B cell (primary cell): ENCODE results near the gene SEPTIN11. TPM values are rescaled to one million over a fixed set of nuclear protein-coding genes. Genes with fewer than 3 reads are reported as not detected.

Experiments
- ATAC-seq: fragments of 200-7000 bp; cut with Tn5 transposase; one replicate; pipeline ENCODE4 v1.10.0; 2021; ENCODE audit warnings: low read depth, mild to moderate bottlenecking, moderate number of reproducible peaks, moderate library complexity
- CTCF ChIA-PET: fragments of 350-600 bp; sonication (Branson Sonifier 250); formaldehyde crosslinking; loops from one replicate; lab custom pipeline; 2021; ENCODE audit warnings: antibody characterized with exemption, inconsistent platforms; lab: Charles Lee
- POLR2A ChIA-PET: fragments of 350-600 bp; sonication (Branson Sonifier 250); formaldehyde crosslinking; loops from one replicate; lab custom pipeline; 2021; ENCODE audit warnings: antibody characterized with exemption; lab: Charles Lee
- DNase-seq: peaks from one replicate; pipeline ENCODE4 v3.0.0; 2013
- H2AFZ ChIP-seq: 2 replicates; pipeline ENCODE4 v1.6.1; 2012; ENCODE audit warnings: mild to moderate bottlenecking, low read depth, low read length; ENCODE audit not compliant: insufficient read depth, poor library complexity, severe bottlenecking
- H3K27ac ChIP-seq, 2 donors: 1 replicate in 1 of 2; 2 replicates in 1 of 2; pipeline ENCODE4 v1.5.1; 2012 to 2013; ENCODE audit warnings: low read length in 2 of 2, mild to moderate bottlenecking in 2 of 2, moderate library complexity in 1 of 2
- H3K27me3 ChIP-seq, 4 experiments: fragments of 200-600 bp in 1 of 4; sonication (generic) in 1 of 4; replicated peaks in 1 of 4; 1 replicate in 2 of 4; 2 replicates in 2 of 4; pipeline versions ENCODE4 v1.6.1 to v1.7.0; 2013 to 2016; ENCODE audit warnings: low read length in 3 of 4, mild to moderate bottlenecking in 2 of 4, mixed read lengths in 1 of 4, moderate library complexity in 1 of 4; ENCODE audit not compliant: insufficient read depth in 4 of 4, control insufficient read depth in 3 of 4; ENCODE audit errors: control extremely low read depth in 1 of 4
- H3K36me3 ChIP-seq, 2 experiments: replicated peaks in 1 of 2; 1 replicate in 1 of 2; 2 replicates in 1 of 2; pipeline versions ENCODE4 v1.6.1 to v1.7.1; 2013; ENCODE audit warnings: low read length in 1 of 2; ENCODE audit not compliant: insufficient read depth in 2 of 2, control insufficient read depth in 1 of 2; ENCODE audit errors: control extremely low read depth in 1 of 2, extremely low read depth in 1 of 2
- H3K4me1 ChIP-seq, 2 donors: fragments of 200-600 bp in 1 of 2; sonication (generic) in 1 of 2; 1 replicate in 1 of 2; 2 replicates in 1 of 2; pipeline versions ENCODE4 v1.5.1 to v1.6.1; 2013 to 2017; ENCODE audit warnings: low read length in 2 of 2; ENCODE audit not compliant: control insufficient read depth in 2 of 2, insufficient read depth in 2 of 2
- H3K4me2 ChIP-seq: replicated peaks from 2 replicates; pipeline ENCODE3; 2012; ENCODE audit warnings: mild to moderate bottlenecking, low read depth, low read length; ENCODE audit not compliant: poor library complexity, severe bottlenecking
- H3K4me3 ChIP-seq, 5 experiments: fragments of 200-600 bp in 1 of 5; sonication (generic) in 1 of 5; 1 replicate in 3 of 5; 2 replicates in 2 of 5; pipeline versions ENCODE4 v1.5.1 to v1.7.0; 2011 to 2016; ENCODE audit warnings: low read length in 4 of 5, mild to moderate bottlenecking in 4 of 5, low read depth in 2 of 5, control low read depth in 1 of 5, moderate library complexity in 1 of 5; ENCODE audit not compliant: insufficient read depth in 1 of 5; ENCODE audit errors: control extremely low read depth in 1 of 5, extremely low read depth in 1 of 5
- H3K79me2 ChIP-seq: fragments of 200-600 bp; sonication (generic); one replicate; pipeline ENCODE4 v1.6.0; 2016; ENCODE audit warnings: low read length; ENCODE audit not compliant: control insufficient read depth, insufficient read depth
- H3K9ac ChIP-seq: fragments of 200-600 bp; sonication (generic); 2 replicates; pipeline ENCODE4 v1.6.1; 2017; ENCODE audit warnings: mild to moderate bottlenecking, low read length, moderate library complexity
- H3K9me3 ChIP-seq, 3 donors: one replicate each; pipeline versions ENCODE4 v1.6.1 to v1.7.1; 2013; ENCODE audit warnings: low read length in 2 of 3; ENCODE audit not compliant: control insufficient read depth in 2 of 3, insufficient read depth in 1 of 3; ENCODE audit errors: control extremely low read depth in 1 of 3
- H4K20me1 ChIP-seq: 2 replicates; pipeline ENCODE4 v1.6.0; 2012; ENCODE audit warnings: mild to moderate bottlenecking, low read length; ENCODE audit not compliant: insufficient read depth, control insufficient read depth, poor library complexity, severe bottlenecking
- H3K27ac Mint-ChIP-seq: one replicate; pipeline ENCODE4 v1.8.0; 2021; ENCODE audit warnings: mixed read lengths
- H3K27me3 Mint-ChIP-seq: one replicate; pipeline ENCODE4 v1.8.0; 2021; ENCODE audit warnings: mixed read lengths
- H3K4me1 Mint-ChIP-seq: one replicate; pipeline ENCODE4 v1.8.0; 2021; ENCODE audit warnings: mixed read lengths
- H3K4me3 Mint-ChIP-seq: one replicate; pipeline ENCODE4 v1.8.0; 2021; ENCODE audit warnings: mixed read lengths
- H3K9me3 Mint-ChIP-seq: one replicate; pipeline ENCODE4 v1.8.0; 2022; ENCODE audit warnings: mixed read lengths; ENCODE audit not compliant: insufficient read depth
- EZH2 ChIP-seq: IDR thresholded peaks from 2 replicates; pipeline ENCODE4 v1.6.1; 2012; ENCODE audit warnings: borderline replicate concordance, low read depth, mild to moderate bottlenecking, moderate library complexity, low read length; ENCODE audit not compliant: insufficient read depth, poor library complexity, severe bottlenecking
- WGBS: methylation state at CpG from one replicate; pipeline ENCODE4 v1.1.5; 2013; ENCODE audit warnings: missing lambda C conversion rate; ENCODE audit not compliant: insufficient coverage; 5-methylcytosine and 5-hydroxymethylcytosine counted together
- intact Hi-C: fragments of 100-400 bp; cut with micrococcal nuclease; formaldehyde crosslinking; loops from one replicate; pipeline ENCODE4 v1.10.0; 2022
- polyA plus RNA-seq: library from polyadenylated mRNA; depleted of rRNA; stranded (reverse); fragments of >200 nt; gene quantifications from 2 replicates; pipeline ENCODE4 v1.2.3, GENCODE V29; 2012
- total RNA-seq, 2 donors: library from RNA; stranded (reverse); fragments of 120-200 nt in 1 of 2; gene quantifications; 1 replicate in 1 of 2; 2 replicates in 1 of 2; pipeline versions ENCODE4 v1.2.3 to v1.2.4, GENCODE V29; 2013 to 2022
- TF ChIP-seq, protein P1 (sequence below): fragments of 200-600 bp; IDR thresholded peaks from one replicate; pipeline ENCODE4 v1.8.0; 2022; ENCODE audit warnings: antibody characterized with exemption, mild to moderate bottlenecking

SEPTIN11 gene
- total and polyA plus RNA-seq, 2 donors (not counting 1 experiment from before 2014, with no cell fraction given): 3.5 to 22.7 TPM

DNA sequence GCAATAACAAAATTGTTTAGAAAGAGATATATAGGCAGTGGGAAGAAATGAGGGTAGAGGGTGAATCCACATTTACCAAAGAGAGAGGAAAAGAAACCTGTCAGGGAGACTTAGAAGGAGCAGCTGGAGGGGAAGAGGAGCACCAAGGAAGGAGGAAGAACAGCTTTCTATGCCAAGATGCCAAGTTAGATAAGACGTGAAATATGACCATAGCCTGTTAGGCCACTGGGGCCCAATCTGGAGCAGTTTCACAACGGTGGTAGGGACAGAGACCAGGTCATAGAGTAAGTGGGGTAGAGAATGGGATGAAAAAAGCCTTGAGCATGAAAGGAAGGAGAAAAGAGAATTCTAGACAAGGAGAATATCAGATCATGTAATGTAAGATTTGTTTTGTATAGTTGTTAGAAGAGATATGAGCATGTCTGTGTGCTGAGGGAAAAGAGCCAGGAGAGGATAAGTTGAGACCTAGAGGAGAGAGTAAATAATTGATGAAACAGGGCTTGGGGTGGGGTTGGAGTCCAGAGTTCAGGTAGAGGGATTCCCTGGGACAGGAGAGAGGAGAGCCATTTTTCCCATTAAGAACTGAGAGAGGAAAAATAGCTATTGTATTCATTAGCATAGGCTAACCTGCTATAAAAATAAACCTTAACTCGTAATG is 47.2 kb upstream of the SEPTIN11 start:
- no peaks in the 10 kb centered on the region for H4K20me1 ChIP-seq
- ChIA-PET POLR2A (no interaction called here), CTCF (no interaction called here)
- peaks cover 0 to 39% (median 30%) of the 10 kb centered on the region in 4 experiments for H3K27me3 ChIP-seq
- WGBS: 52% methylated on average over 2 of the region's 3 CpGs
- no peak for DNase-seq
- H3K9me3 ChIP-seq: no peaks in the 10 kb centered on the region
- no peak overlapping the region for H3K27ac ChIP-seq
- H2AFZ ChIP-seq: no peak overlapping the region
- H3K4me2 ChIP-seq: no peak overlapping the region
- no peak overlapping the region for H3K4me3 ChIP-seq
- no peaks in the 10 kb centered on the region for H3K36me3 ChIP-seq
- Mint-ChIP-seq H3K9me3 (no peaks in the 10 kb centered on the region), H3K27ac (no peak overlapping the region), H3K4me1 (peaks cover 11% of the 10 kb centered on the region), H3K27me3 (peaks cover 27% of the 10 kb centered on the region), H3K4me3 (no peak overlapping the region)
- H3K4me1 ChIP-seq: peaks cover 6 to 13% of the 10 kb centered on the region in 2 donors
- H3K9ac ChIP-seq: no peak overlapping the region
- intact Hi-C loops: no loop called here
- no peak for TF ChIP-seq EZH2
- TF ChIP-seq, protein P1, sequence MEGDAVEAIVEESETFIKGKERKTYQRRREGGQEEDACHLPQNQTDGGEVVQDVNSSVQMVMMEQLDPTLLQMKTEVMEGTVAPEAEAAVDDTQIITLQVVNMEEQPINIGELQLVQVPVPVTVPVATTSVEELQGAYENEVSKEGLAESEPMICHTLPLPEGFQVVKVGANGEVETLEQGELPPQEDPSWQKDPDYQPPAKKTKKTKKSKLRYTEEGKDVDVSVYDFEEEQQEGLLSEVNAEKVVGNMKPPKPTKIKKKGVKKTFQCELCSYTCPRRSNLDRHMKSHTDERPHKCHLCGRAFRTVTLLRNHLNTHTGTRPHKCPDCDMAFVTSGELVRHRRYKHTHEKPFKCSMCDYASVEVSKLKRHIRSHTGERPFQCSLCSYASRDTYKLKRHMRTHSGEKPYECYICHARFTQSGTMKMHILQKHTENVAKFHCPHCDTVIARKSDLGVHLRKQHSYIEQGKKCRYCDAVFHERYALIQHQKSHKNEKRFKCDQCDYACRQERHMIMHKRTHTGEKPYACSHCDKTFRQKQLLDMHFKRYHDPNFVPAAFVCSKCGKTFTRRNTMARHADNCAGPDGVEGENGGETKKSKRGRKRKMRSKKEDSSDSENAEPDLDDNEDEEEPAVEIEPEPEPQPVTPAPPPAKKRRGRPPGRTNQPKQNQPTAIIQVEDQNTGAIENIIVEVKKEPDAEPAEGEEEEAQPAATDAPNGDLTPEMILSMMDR: no peak
- H3K79me2 ChIP-seq: no peaks in the 10 kb centered on the region
- ATAC-seq: no peak

GRCh38 chr4:76904646-76905190 is 44.8 kb upstream of the SEPTIN11 start:
- Histone ChIP-seq H3K27me3 (peaks cover 0 to 19% (median 16%) of the 10 kb centered on the region in 4 experiments), H3K36me3 (no peaks in the 10 kb centered on the region), H3K9me3 (no peaks in the 10 kb centered on the region), H3K4me2 (no peak overlapping the region), H3K4me1 (no peaks in the 10 kb centered on the region), H3K9ac (no peak overlapping the region), H4K20me1 (no peaks in the 10 kb centered on the region), H3K4me3 (no peak overlapping the region), H3K79me2 (no peaks in the 10 kb centered on the region), H2AFZ (no peak overlapping the region), H3K27ac (no peak overlapping the region)
- H3K4me1 Mint-ChIP-seq: no peaks in the 10 kb centered on the region
- H3K4me3 Mint-ChIP-seq: no peak overlapping the region
- intact Hi-C loops: no loop called here
- ATAC-seq: no peak
- 83% methylated on average over 1 of the region's 4 CpGs for WGBS
- TF ChIP-seq EZH2: no peak
- TF ChIP-seq, protein P1: no peak
- ChIA-PET CTCF (no interaction called here), POLR2A (no interaction called here)
- no peaks in the 10 kb centered on the region for H3K9me3 Mint-ChIP-seq
- no peak overlapping the region for H3K27ac Mint-ChIP-seq
- no peak for DNase-seq
- H3K27me3 Mint-ChIP-seq: peaks cover 19% of the 10 kb centered on the region
